Stimulated activated CD8-positive, alpha-beta memory T cell treated with anti-CD3 and anti-CD28 coated beads, Interleukin-12 subunit alpha, Interleukin-12 subunit beta, amount 100 ng/mL, for 1 hour (primary cell): Measurements from ENCODE around the gene ITPR3.
"Not testable (repeated sequence)": the region's sequence is repeated elsewhere in the genome, so short reads cannot be mapped to it uniquely, and the experiment has no call there.

ENCODE experiments used
- DNase-seq: peaks from one replicate; pipeline ENCODE4 v3.0.0-alpha.2; 2020; ENCODE audit warnings: low read depth

ITPR3 gene

GRCh38 chr6:33613795-33614168, 7.3 kb upstream of the ITPR3 start:
- DNase-seq, result no peak

- DNase-seq, result no peak
Measured at GRCh38 chr6:33616113-33616512, 5.0 kb upstream of the ITPR3 start.

- no peak for DNase-seq
Measured at GRCh38 chr6:33616913-33617312, 4.2 kb upstream of the ITPR3 start.

GRCh38 chr6:33619166-33619840, 1.8 kb upstream of the ITPR3 start:
- no peak for DNase-seq

GRCh38 chr6:33620158-33620855, 815 bp upstream of the ITPR3 start:
- DNase-seq, result no peak

- no peak for DNase-seq
Measured at GRCh38 chr6:33621711-33622388, 728 bp downstream of the ITPR3 start.

- DNase-seq, result no peak
Measured at GRCh38 chr6:33622456-33623431, 1.6 kb downstream of the ITPR3 start.

GRCh38 chr6:33623895-33624381, 2.8 kb downstream of the ITPR3 start:
- DNase-seq, result no peak

- no peak for DNase-seq
Measured at GRCh38 chr6:33624856-33625255, 3.7 kb downstream of the ITPR3 start.

- no peak for DNase-seq
Measured at GRCh38 chr6:33627876-33628275, 6.8 kb downstream of the ITPR3 start.

- no peak for DNase-seq
Measured at GRCh38 chr6:33628401-33628964, 7.4 kb downstream of the ITPR3 start.

GRCh38 chr6:33630014-33630413, 8.9 kb downstream of the ITPR3 start:
- DNase-seq, result no peak

- not testable (repeated sequence) for DNase-seq
Measured at GRCh38 chr6:33631521-33631920, 10.4 kb downstream of the ITPR3 start.

GRCh38 chr6:33631971-33632557, 10.9 kb downstream of the ITPR3 start:
- DNase-seq, result no peak

GRCh38 chr6:33632558-33633039, 11.5 kb downstream of the ITPR3 start:
- peak; percentile 13 for DNase-seq

- DNase-seq, result no peak
Measured at GRCh38 chr6:33633084-33633461, 12.0 kb downstream of the ITPR3 start.

- DNase-seq, result peak; percentile 20
Measured at GRCh38 chr6:33633462-33634158, 12.5 kb downstream of the ITPR3 start.

GRCh38 chr6:33634161-33634727, 13.1 kb downstream of the ITPR3 start:
- no peak for DNase-seq

- DNase-seq, result no peak
Measured at GRCh38 chr6:33634946-33635345, 13.8 kb downstream of the ITPR3 start.

- no peak for DNase-seq
Measured at GRCh38 chr6:33636655-33637054, 15.5 kb downstream of the ITPR3 start.
